GM21515 (cell line): ENCODE results near the gene LTBP4.
A peak's percentile ranks its signal among the peaks of the same experiment; 100 is the strongest.

Source experiments
- ATAC-seq: cut with Tn5 transposase; IDR thresholded peaks from one replicate; pipeline ENCODE4 v1.9.1; 2021; ENCODE audit not compliant: unreplicated experiment

LTBP4 gene

DNA sequence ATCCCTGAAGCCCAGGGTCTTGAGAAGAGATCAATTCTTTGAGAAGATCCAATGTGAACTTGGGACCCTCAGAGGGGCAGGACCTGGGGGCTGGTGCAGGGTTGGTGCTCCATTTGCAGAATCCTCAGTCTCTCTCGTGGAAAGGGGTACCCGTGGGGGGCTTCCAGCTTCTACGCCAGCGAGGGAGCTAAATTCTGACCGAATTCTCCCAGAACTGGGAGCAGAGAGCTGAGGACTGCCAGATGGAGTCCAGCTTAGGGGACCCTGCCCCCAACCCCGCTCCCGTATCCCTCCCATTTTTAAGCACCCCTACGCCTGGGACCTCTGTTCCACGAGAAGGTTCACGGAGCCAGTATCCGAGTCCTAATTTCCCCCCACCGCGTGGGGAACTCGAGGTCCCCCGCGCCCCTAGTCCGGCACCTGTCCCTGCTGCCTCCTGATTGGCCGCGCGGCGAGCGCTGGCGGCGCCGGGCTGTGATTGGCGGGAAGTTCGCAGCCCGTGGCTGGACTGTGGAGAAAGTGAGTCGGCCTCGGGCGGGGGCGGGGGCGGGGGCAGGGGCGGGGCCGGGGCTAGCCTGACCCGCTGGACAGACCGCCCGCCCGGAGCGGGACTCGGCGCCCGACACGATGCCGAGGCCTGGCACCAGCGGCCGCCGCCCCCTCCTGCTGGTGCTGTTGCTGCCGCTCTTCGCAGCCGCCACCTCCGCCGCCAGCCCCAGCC is 4.4 kb upstream of the LTBP4 start:
- no peak for ATAC-seq

DNA sequence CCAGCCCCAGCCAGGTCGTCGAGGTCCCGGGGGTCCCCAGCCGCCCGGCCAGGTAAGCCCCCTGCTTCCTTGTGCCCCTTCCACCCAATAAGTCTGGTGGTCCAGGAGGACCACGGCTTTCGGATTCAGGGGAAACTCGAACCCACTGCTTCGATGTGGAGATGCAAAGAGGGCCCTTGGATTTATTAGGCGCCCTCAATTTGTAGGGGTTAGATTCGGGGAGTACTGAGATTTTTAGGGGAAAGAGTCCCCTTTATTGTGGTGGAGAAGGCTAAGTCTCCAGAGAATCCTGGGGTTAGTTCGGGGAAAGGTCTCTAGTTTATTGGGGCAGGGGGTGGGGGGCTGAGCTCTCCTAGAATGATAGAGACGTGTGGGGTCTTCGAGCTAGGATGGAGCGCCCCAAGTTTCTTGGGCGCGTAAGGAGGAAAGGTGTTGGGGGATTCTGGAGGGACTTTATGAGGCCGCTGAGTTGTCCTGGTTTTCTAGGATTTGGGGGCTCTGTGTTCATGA is 3.8 kb upstream of the LTBP4 start:
- no peak for ATAC-seq

DNA sequence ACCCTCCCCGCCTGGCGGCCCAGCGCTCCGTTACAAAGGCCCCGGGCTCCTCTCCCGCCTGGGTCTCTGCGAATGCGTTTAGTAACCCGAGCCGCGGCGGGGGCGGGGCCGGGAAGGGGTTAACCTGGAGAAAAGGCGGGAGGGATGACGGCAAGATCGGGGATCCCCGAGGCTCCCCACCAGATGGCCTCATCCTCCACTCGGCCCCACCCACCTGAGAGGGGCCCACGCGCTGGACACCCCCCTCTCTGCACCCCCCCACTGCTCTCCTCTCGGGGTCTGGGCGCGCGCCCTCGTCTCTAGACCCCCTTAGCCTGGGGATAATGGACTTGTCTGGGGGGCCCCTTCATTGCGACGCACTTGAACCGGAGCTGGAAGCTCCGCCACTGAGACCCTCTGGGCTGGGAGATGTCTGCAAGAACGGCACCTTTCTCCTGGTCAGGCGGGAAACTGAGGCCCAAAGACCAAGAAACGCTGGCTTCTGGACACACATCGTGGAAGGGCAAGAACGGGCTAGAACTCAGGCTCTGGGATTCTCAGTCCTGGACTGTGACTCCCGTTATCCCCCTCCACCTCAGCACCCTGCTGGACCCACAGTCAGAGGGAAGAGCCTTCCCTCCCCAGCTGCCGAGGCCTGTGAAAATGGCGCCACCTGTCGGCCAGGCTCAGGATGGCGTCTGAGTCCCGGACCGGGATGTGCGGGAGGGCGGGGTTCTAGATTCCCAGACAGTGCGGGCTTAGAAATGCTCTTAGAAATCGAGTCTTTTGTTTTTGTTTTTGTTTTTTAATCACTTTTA is 2.9 kb upstream of the LTBP4 start:
- no peak for ATAC-seq

DNA sequence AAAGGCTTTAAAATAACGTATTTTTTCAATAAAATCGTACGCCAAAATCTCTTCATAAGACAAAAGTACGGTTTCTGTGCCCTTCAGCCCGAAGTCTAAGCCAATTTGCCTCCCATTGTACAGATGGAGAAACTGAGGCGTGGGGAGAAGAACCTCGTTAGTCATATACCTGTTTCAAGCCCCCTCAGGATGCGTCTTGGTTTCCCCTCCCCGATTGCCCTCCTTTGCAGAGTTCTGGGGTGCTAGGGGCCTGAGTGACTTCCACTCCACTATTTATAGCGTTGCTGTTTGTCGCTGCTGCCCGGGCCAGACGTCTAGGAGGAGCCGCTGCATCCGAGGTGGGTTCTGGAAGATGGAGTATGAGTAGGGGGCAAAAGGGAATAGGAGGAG is 2.3 kb upstream of the LTBP4 start:
- no peak for ATAC-seq

DNA sequence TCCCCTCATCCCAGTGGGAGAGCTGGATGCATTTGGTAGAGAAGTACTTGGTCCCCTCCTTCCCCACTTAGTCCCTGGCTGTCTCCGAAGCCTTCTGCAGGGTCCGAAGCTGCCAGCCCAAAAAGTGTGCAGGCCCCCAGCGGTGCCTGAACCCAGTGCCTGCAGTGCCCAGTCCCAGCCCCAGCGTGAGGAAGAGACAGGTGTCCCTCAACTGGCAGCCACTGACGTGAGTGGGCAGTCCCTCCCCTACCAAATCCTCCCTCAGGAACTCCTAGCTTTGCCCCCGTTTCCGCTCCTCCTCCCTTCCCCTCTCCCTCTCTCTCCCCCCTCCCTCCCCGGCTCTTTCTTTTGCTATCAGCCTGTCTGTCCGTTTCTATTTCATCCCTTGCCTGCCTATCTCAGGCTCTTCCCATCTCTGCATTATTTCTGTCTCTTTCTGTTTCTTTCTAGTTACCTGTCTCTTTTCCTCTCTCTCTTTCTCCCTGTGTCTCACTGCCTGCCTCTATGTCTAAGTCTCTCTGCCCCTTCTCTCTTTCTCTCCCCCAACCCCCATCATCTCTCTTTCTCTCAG is 1.8 kb upstream of the LTBP4 start:
- no peak for ATAC-seq

DNA sequence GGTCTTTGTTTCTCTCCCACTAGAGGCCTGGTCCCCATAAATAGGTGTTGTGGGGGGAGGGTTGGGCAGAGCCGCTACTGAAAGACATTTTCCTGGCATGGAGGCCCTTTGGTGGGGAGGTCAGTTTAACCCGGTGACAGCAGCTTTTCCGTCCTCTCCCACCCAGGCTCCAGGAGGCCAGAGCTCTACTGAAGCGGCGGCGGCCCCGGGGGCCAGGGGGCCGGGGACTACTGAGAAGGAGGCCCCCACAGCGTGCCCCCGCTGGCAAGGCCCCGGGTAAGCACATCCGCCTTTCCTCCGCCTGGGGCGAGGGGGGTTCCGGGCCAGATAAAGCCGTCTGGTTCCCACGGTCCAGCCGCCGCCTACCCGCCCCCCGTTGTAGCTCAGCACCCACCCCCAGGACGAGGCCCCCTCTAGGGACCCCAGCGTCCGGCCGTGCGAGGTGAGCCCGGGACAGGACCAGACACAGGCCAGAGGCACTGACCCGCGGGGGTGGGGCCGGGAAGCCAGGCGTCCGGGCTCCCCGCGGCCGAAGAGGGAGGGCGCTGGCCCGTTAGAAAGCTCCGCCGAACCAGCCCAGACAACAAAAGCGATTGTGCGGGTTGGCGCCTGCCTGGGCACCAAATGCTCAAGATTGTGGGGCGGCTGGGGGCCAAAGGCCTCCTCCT is 1.1 kb upstream of the LTBP4 start:
- no peak for ATAC-seq

DNA sequence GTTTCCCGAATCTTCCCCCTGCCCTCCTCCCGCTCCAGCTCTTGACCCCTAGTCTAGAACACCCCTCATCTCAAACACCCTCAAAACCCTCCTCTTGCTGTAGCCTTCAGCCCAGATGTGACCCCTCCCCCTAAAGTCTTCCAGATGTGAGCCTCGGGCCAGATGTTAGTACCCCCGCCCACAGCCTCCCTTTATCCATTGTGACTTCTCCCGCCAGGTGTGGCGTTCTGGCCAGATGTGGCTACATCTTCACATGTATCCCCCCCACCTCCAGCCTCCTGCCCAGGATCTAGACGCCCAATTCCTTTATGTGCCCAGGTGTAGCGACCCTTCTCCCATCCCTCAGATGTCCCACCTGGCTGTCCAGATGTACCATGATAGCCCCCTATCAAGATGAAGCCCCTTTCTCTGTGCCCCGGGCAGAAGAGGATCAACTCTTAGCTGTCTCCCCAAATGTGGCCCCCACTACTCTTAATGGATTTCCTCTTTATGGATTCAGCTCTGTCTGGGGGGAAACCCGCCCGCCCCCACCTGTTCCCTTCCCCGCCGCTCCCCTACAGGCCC is 517 bp upstream of the LTBP4 start:
- no peak for ATAC-seq

DNA sequence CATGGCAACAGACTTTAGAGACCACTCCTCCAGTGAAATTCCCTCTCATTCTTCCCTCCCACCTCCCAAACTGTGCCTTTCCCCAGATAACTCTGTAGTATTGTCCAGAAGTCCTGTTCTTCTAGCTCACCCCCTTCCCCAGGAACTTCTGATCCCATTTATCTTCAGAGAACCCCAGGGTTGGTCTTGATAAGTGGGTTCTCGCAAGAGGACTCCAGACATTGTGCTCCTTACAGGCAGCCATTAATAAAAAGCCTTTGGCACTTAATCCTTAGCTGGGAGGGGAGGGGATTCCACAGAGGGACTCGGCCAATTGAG is 1.9 kb downstream of the LTBP4 start:
- ATAC-seq: no peak

DNA sequence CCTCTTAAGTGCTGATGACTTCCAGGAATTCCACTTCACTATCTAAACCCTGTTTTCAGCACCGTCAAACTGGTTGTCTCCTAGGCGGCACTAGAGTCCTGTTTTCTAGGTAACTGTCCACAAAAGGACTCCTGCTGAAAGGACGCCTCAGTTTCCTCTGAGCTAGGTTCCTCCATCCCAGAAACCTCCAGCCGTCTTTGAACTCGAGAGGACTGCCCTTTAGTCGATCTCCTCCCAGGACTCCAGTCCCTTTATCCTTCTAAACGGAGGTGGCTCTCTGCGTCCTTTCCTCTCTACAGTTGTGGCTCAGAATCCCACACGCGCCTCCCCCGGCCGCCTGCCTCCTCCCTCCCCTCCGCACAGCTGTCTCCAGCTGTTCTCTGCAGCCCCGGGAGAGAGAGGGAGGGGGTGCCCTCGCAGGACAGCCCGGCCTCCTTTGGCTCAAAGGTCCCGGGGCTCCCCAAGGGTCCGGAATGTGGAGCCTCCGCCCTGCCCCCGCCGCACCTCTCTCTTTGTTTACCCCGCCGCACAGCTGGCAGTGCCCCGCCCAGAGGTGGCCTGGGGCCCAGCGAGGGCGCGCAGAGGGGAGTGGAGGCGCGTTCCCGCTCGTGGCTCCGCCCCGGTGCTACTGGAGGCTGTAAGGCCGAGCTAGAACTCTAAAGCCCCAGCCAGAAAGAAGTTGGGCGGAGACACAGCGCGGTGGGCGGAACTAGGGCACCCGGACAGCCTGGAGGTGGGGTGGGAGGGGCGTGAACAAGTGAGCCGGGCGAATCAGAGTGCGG is 2.4 kb downstream of the LTBP4 start:
- peak; percentile 72 for ATAC-seq

DNA sequence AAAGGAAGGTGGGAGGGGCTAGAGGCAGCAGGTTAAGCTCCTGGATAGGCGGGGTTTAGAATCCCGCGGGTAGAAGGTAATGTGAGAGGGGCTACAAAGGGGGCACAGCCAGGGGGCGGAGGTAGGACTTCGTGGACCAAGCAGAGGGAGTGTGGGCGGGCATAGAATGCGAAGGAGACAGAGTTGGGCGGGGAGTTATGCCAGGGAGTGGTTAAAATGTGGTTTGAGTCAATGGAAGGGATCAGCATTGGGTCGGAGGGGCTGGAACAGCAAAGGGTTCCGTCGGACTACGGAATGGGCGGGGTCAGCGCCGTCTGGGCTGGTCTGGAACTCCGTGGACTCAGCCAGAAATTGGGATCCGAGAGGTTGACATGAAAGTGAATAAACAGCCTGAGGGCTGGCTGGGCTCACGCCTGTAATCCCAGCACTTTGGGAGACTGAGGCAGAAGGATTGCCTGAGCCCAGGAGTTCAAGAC is 3.0 kb downstream of the LTBP4 start:
- ATAC-seq: no peak

DNA sequence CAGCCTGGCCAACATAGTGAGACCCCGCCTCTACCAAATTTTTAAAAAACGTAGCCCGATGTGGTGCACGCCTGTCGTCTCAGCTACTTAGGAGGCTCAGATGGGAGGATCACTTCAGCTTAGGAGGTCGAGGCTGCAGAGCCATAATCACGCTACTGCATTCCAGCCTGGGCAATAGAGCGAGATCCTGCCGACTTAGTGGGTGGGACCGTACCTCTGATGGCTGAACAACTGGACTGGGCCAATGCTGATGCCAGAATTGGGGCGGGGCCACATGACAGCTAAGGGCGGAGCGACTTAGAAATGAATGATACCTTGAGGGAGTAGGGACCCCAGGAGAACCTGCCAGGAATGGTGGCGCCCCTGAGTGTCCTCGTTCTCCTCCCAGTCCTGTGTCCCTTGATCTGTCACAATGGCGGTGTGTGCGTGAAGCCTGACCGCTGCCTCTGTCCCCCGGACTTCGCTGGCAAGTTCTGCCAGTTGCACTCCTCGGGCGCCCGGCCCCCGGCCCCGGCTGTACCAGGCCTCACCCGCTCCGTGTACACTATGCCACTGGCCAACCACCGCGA is 3.6 kb downstream of the LTBP4 start:
- no peak for ATAC-seq

DNA sequence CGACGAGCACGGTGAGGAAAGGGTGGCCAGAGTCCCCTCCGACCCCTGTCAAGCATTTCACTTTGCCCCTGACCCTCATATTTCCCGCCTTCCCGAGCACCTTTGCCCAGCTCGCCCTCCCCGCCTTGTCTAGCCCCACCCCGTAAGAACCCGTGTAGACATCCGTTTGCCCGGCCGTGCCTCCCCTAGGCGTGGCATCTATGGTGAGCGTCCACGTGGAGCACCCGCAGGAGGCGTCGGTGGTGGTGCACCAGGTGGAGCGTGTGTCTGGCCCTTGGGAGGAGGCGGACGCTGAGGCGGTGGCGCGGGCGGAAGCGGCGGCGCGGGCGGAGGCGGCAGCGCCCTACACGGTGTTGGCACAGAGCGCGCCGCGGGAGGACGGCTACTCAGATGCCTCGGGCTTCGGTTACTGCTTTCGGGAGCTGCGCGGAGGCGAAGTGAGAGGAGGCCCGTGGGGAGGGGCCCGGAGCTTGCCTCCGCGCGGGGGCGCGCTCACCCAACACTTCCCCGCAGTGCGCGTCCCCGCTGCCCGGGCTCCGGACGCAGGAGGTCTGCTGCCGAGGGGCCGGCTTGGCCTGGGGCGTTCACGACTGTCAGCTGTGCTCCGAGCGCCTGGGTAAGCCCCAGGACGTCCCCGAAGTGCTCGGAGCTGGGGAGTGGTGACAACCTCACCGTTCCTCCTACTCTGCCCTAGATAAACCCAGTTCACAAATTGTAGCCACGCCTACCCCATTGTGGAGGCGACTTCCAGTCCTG is 4.2 kb downstream of the LTBP4 start:
- no peak for ATAC-seq

DNA sequence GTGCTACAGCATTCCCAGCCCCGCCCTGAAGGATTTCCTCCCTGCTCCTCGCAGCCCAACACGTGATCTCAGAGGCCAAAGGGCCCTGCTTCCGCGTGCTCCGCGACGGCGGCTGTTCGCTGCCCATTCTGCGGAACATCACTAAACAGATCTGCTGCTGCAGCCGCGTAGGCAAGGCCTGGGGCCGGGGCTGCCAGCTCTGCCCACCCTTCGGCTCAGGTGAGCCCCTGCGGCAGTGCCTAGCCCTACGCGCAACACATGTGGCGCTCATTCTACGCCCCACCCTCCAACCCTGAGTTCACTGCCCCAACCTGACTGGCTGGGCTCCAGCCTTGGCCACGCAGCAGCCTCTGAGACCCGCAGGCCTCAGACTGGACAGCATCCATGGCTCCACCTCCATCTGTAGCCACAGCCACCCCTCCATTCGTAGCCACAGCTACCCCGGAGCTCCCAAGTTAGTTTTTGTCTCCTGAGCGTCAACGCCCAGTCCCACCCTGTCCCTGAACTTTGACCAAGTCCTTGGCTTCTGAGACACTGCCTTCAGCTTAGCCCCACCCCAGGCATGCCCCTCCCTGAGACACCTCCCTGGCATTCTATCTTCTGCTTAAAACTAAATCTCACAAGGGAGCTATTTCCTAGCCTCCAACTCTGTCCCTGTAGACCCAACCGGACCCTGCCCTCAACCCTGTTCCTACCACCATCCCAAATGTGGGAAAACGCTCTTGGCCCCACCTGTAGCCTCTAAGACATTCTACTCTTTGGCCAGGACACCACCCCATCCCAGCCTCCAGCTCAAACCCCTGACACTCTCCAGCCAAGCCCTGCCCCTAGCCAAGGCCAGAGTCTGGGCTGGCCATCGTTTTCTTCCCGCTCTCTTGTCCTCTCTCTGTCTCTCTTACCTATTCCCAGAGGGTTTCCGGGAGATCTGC is 6.4 kb downstream of the LTBP4 start:
- ATAC-seq: no peak

DNA sequence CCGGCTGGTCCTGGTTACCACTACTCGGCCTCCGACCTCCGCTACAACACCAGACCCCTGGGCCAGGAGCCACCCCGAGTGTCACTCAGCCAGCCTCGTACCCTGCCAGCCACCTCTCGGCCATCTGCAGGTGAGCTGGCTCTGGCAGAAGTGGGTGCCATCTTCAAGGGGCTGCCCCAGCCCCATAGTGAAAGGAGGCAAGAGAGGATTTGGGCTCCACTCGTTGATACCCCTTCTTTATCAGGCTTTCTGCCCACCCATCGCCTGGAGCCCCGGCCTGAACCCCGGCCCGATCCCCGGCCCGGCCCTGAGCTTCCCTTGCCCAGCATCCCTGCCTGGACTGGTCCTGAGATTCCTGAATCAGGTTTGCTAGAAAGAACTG is 7.1 kb downstream of the LTBP4 start:
- ATAC-seq: no peak

DNA sequence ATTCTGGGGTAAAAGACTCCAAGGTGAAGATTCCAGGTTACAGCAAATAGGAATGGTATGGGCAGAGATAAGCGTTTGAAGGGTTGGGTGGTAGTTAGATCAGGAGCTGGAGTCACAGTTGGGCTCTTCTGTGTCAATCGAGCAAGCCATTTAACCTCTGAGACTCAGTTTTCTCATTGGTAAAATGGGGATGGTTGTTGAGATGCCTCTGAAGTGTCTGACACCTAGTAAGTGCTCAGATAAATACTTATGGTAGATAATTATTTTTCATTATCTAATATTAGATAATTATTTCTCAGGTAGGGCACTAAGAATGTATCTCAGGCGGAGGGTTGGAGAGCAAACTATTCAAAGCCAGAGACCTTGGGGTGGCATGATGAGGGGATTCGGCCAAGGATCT is 7.8 kb downstream of the LTBP4 start:
- ATAC-seq: no peak

DNA sequence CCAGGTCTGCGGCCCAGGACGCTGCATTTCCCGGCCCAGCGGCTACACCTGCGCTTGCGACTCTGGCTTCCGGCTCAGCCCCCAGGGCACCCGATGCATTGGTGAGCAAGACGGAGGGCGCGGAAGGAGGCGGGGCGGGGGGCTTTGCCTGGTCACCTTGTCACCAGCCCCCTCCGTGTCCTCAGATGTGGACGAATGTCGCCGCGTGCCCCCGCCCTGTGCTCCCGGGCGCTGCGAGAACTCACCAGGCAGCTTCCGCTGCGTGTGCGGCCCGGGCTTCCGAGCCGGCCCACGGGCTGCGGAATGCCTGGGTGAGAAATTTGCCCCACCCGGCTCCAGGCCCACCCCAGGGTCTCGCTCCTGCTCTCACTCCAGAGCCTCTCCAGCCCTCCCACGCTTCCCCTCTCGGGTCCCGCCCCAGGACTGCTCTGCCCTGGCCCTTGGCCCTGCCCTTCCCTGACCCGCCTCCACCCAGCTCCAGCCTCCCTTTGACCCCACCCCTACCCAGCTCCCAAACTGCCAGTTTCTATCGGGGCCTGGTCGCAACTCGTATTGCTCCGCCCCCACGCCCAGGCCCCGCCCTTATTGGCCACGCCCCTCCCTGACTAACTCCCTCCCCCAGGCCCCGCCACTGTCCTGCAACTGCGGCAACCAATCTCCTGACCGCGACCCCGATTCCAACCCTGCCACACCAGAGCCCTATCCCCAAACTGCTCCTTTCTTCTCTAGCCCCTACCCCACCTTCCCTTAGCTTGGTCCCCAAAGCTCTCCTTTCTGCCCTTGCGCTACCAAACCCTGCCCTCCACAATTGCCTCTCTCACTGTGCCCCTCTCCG is 8.6 kb downstream of the LTBP4 start:
- ATAC-seq: peak; percentile 37

DNA sequence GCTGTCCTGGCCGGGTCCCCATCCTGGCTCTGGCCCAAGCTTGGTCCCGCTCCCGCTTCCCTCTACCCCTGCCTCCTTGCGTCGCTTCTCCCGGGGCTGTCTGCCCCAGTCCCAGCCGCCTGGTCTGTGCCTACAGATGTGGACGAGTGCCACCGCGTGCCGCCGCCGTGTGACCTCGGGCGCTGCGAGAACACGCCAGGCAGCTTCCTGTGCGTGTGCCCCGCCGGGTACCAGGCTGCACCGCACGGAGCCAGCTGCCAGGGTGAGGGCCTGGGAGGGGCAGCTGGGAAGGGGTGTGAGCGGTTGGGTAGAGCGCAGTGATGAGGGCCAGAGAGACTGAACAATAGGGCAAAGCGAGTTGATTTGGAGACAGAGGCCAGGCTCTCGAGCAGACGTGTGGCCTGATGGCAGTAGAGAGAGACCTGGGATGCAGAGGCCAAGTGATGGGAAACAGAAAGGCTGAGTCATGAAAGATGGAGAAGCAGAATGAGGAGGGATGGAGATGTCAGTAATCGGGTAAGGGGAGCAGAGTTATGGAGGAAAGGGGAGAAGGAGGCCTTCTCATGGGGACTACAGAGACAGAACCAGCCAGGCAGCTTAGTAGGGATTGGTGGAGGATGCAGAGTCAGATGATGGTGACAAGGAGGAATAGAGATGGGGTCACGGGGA is 9.4 kb downstream of the LTBP4 start:
- ATAC-seq: no peak
